Upper lobe of left lung (tissue), 4 donors: ENCODE data around the gene SDR39U1.

Experiments used
- CTCF ChIP-seq, 6 experiments: fragments of 450-650 bp in 4 of 6; fragments of 200-600 bp in 2 of 6; sonication (generic) in 2 of 6; IDR thresholded peaks; one replicate each; pipeline ENCODE4 v1.5.1; 2016 to 2019; ENCODE audit warnings: antibody characterized with exemption in 6 of 6
- EP300 ChIP-seq, 4 donors: sonication (generic); formaldehyde crosslinking; IDR thresholded peaks; one replicate each; pipeline ENCODE4 v1.5.1; 2017; ENCODE audit warnings: antibody characterized with exemption in 4 of 4, control low read depth in 2 of 4
- POLR2A ChIP-seq, 4 donors: fragments of 450-650 bp; IDR thresholded peaks; one replicate each; pipeline ENCODE4 v1.5.1; 2016 to 2017; ENCODE audit warnings: antibody characterized with exemption in 4 of 4, mild to moderate bottlenecking in 2 of 4
- POLR2AphosphoS5 ChIP-seq, 2 donors: sonication (generic); formaldehyde crosslinking; IDR thresholded peaks; one replicate each; pipeline ENCODE4 v1.5.1; 2017; ENCODE audit warnings: antibody characterized with exemption in 2 of 2

- no peak for TF ChIP-seq CTCF (IDR thresholded peaks at IDR 0.05)
- no peak for TF ChIP-seq POLR2A (IDR thresholded peaks at IDR 0.05)
- TF ChIP-seq POLR2AphosphoS5 (IDR thresholded peaks at IDR 0.05), result no peak
- no peak for TF ChIP-seq EP300 (IDR thresholded peaks at IDR 0.05)
Observed at GRCh38 chr14:24438223-24439097, 4.1 kb downstream of the SDR39U1 start.
